AG04449 (cell line): Measurements from ENCODE around the gene SKIC8.

Experiments
- CTCF ChIA-PET: fragments of 350-600 bp; formaldehyde crosslinking; extraction: SDS; loops from one replicate; lab custom pipeline; 2021; ENCODE audit warnings: antibody characterized with exemption; lab: Yijun Ruan, JAX
- POLR2A ChIA-PET: fragments of 400-600, 350-600 bp; formaldehyde crosslinking; extraction: SDS; loops from one replicate; lab custom pipeline; 2020; ENCODE audit warnings: antibody characterized with exemption, inconsistent platforms; lab: Yijun Ruan, JAX
- DNase-seq: peaks from one replicate; pipeline ENCODE4 v3.0.0-alpha.2; 2010; ENCODE audit warnings: low read depth, low spot score
- H3K4me3 ChIP-seq: 2 replicates; pipeline ENCODE4 v1.5.1; 2011; ENCODE audit warnings: low read depth, mild to moderate bottlenecking, control low read depth, low read length
- CTCF ChIP-seq: IDR thresholded peaks from one replicate; pipeline ENCODE4 v1.5.1; 2011; ENCODE audit warnings: mild to moderate bottlenecking, moderate library complexity, low read length, control low read depth, inconsistent platforms; ENCODE audit not compliant: insufficient read depth; ENCODE audit errors: missing control alignments

Gene SKIC8

GRCh38 chr15:78335985-78336384, 36.6 kb upstream of the SKIC8 start:
- TF ChIP-seq CTCF: no peak
- H3K4me3 ChIP-seq: no peak overlapping the region
- CTCF ChIA-PET: no interaction called here
- POLR2A ChIA-PET: no interaction called here
- DNase-seq: no peak

- no peak for TF ChIP-seq CTCF
- POLR2A ChIA-PET: no interaction called here
- DNase-seq: no peak
- no peak overlapping the region for H3K4me3 ChIP-seq
- CTCF ChIA-PET: no interaction called here
These were observed 35.4 kb upstream of the SKIC8 start for GRCh38 chr15:78334845-78335244.

GRCh38 chr15:78329625-78330024, 30.2 kb upstream of the SKIC8 start:
- ChIA-PET POLR2A (no interaction called here), CTCF (interaction anchor here (2.9 kb wide), 1 partner anchor 93 kb away, joined by 12 read pairs; no protein-coding TSS in a partner anchor)
- DNase-seq: no peak
- H3K4me3 ChIP-seq: no peak overlapping the region
- TF ChIP-seq CTCF: no peak

- H3K4me3 ChIP-seq: no peak overlapping the region
- ChIA-PET POLR2A (no interaction called here), CTCF (interaction anchor here (0.7 to 7.4 kb wide), 4 partner anchors 19 to 253 kb away, joined by 3 to 76 read pairs (median 3); no protein-coding TSS in a partner anchor)
- DNase-seq: no peak
- TF ChIP-seq CTCF: no peak
These were observed 28.1 kb upstream of the SKIC8 start for GRCh38 chr15:78327466-78327865.

GRCh38 chr15:78325092-78325843, 25.9 kb upstream of the SKIC8 start:
- H3K4me3 ChIP-seq: no peak overlapping the region
- DNase-seq: no peak
- ChIA-PET POLR2A (interaction anchor here (0.9 kb wide), 1 partner anchor 113 kb away, joined by 4 read pairs; the partner anchor contains the start of gene IREB2), CTCF (interaction anchor here (0.9 to 7.4 kb wide), 2 partner anchors 17 to 97 kb away, joined by 4 to 76 read pairs; no protein-coding TSS in a partner anchor)
- no peak for TF ChIP-seq CTCF

GRCh38 chr15:78324144-78324543, 24.7 kb upstream of the SKIC8 start:
- ChIA-PET CTCF (interaction anchor here (7.4 kb wide), 1 partner anchor 15 kb away, joined by 76 read pairs; no protein-coding TSS in a partner anchor), POLR2A (interaction anchor here (0.9 kb wide), 1 partner anchor 114 kb away, joined by 4 read pairs; the partner anchor contains the start of gene IREB2)
- TF ChIP-seq CTCF: no peak
- DNase-seq: no peak
- no peak overlapping the region for H3K4me3 ChIP-seq
